Prostate gland (tissue), 2 donors: Measurements from ENCODE around the gene JARID2. TPM values are rescaled to one million over a fixed set of nuclear protein-coding genes. Genes with fewer than 3 reads are reported as not detected.

Experiments
- DNase-seq: peaks from one replicate; pipeline ENCODE4 v3.0.0-alpha.2; 2019; ENCODE audit warnings: low spot score
- H3K27ac ChIP-seq, 2 donors: fragments of 200-600 bp; sonication (generic); 2 replicates each; pipeline ENCODE4 v1.5.1; 2017 to 2019
- H3K27me3 ChIP-seq: fragments of 200-600 bp; sonication (generic); replicated peaks from 2 replicates; pipeline ENCODE4 v1.5.1; 2019; ENCODE audit not compliant: insufficient read depth
- H3K36me3 ChIP-seq, 2 donors: fragments of 200-600 bp; sonication (generic); 1 replicate in 1 of 2; 2 replicates in 1 of 2; pipeline versions ENCODE4 v1.5.1 to v1.8.1; 2017 to 2019
- H3K4me1 ChIP-seq: fragments of 200-600 bp; sonication (generic); replicated peaks from 2 replicates; pipeline ENCODE4 v1.5.1; 2019
- H3K4me3 ChIP-seq, 2 donors: fragments of 200-600 bp; sonication (generic); 2 replicates each; pipeline ENCODE4 v1.5.1; 2017 to 2019
- H3K9me3 ChIP-seq: fragments of 200-600 bp; sonication (generic); 2 replicates; pipeline ENCODE4 v1.5.1; 2017
- POLR2A ChIP-seq: fragments of 450-650 bp; IDR thresholded peaks from one replicate; pipeline ENCODE4 v1.6.1; 2016; ENCODE audit warnings: antibody characterized with exemption, mild to moderate bottlenecking
- POLR2AphosphoS5 ChIP-seq: sonication (generic); formaldehyde crosslinking; IDR thresholded peaks from one replicate; pipeline ENCODE4 v1.6.1; 2017; ENCODE audit warnings: antibody characterized with exemption
- WGBS: methylation state at CpG from one replicate; pipeline ENCODE4 v1.1.5; 2018; 5-methylcytosine and 5-hydroxymethylcytosine counted together
- intact Hi-C: fragments of 100-400 bp; cut with DNase I; formaldehyde crosslinking; loops from one replicate; pipeline ENCODE4 v1.14.2; 2022
- total RNA-seq, 2 donors: library from RNA; depleted of rRNA; stranded (reverse); fragments of >200 nt; gene quantifications; one replicate each; pipeline ENCODE4 v1.1.0, GENCODE V29; 2016
- TF ChIP-seq, protein P1 (sequence below), 4 experiments: fragments of 200-600 bp in 2 of 4; fragments of 450-650 bp in 2 of 4; sonication (generic) in 2 of 4; IDR thresholded peaks; 1 replicate in 3 of 4; 2 replicates in 1 of 4; pipeline ENCODE4 v1.5.1; 2016 to 2019; ENCODE audit warnings: antibody characterized with exemption in 4 of 4, mild to moderate bottlenecking in 2 of 4, moderate library complexity in 2 of 4

Gene JARID2
- total RNA-seq, 2 donors from 2014 or later = 7.7 to 35.4 TPM

DNA sequence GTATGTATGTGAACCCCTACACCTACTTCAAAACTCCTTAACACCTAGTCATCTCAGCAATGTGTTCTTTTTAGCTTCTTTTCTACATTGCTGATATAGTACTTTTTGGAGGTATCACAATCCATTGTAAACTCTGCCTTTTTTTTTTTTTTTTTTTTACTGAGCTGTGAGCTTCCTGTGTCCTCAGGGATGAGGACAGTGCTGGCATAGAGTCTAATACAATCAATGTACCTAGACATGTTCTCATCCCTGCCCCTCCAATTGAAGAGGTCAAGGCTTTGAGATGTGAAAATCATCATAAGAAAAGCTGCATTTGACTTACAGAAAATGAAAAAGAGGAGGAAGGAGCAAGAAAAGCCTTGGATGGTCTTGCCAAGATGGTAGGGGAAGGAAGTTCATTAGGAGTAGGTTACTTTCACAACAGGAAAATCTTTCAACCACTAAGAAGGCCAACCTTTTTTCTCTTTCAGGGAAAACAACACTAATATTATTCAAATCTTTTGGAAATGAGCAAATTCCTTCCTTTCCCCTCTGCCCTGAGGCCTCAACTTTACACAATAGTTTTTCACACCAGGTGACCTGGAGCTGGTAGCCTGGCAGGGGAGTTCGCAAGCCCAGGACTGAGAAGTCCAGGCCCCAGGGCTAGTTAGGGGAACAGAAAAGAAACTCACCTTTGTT, 2.8 kb upstream of the JARID2 start:
- intact Hi-C loops = no loop called here
- 96% methylated on average over 1 of the region's 1 CpG for WGBS
- H3K36me3 ChIP-seq = no peaks in the 10 kb centered on the region
- H3K4me3 ChIP-seq = no peak overlapping the region
- H3K4me1 ChIP-seq = peaks cover 5% of the 10 kb centered on the region
- no peaks in the 10 kb centered on the region for H3K27me3 ChIP-seq
- H3K9me3 ChIP-seq = no peaks in the 10 kb centered on the region
- TF ChIP-seq, protein P1, sequence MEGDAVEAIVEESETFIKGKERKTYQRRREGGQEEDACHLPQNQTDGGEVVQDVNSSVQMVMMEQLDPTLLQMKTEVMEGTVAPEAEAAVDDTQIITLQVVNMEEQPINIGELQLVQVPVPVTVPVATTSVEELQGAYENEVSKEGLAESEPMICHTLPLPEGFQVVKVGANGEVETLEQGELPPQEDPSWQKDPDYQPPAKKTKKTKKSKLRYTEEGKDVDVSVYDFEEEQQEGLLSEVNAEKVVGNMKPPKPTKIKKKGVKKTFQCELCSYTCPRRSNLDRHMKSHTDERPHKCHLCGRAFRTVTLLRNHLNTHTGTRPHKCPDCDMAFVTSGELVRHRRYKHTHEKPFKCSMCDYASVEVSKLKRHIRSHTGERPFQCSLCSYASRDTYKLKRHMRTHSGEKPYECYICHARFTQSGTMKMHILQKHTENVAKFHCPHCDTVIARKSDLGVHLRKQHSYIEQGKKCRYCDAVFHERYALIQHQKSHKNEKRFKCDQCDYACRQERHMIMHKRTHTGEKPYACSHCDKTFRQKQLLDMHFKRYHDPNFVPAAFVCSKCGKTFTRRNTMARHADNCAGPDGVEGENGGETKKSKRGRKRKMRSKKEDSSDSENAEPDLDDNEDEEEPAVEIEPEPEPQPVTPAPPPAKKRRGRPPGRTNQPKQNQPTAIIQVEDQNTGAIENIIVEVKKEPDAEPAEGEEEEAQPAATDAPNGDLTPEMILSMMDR (IDR thresholded peaks at IDR 0.05) = no peak
- TF ChIP-seq POLR2A (no peak), POLR2AphosphoS5 (no peak)
- DNase-seq = no peak
- H3K27ac ChIP-seq = no peak overlapping the region

DNA sequence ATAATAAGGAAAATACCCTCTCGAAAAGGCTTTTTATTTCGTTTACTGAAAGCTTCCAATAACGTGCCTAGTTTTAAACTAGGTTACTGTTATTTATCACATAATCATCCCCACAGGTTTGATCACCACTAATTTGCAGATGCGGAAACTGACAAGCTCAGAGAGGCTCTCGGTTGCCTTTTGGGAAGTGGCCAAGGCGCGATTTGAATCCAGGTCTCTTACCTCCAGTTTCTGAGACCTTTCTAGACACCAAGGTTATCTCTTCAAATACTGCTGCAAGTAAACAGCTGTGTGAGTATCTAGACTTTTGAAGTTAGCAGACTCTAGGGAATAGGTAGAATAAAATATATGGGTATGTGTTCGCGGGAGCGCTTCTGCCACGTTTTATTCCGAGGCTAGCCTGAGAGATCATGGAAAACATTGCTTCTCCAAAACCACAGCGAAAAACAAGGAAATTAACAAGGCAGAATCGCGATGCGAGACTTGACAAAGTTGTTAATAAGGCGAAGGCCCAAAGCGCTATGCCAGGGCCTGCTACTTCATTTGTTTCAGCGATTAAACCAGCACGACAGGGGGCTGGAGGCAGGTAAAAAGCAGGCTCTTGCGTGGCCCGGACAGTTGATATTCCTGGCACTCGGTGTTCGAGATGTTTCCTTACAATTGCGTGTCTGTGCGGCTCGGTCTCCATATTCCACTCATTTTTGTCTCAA, 1.8 kb upstream of the JARID2 start:
- no peak for DNase-seq
- intact Hi-C loops = no loop called here

DNA sequence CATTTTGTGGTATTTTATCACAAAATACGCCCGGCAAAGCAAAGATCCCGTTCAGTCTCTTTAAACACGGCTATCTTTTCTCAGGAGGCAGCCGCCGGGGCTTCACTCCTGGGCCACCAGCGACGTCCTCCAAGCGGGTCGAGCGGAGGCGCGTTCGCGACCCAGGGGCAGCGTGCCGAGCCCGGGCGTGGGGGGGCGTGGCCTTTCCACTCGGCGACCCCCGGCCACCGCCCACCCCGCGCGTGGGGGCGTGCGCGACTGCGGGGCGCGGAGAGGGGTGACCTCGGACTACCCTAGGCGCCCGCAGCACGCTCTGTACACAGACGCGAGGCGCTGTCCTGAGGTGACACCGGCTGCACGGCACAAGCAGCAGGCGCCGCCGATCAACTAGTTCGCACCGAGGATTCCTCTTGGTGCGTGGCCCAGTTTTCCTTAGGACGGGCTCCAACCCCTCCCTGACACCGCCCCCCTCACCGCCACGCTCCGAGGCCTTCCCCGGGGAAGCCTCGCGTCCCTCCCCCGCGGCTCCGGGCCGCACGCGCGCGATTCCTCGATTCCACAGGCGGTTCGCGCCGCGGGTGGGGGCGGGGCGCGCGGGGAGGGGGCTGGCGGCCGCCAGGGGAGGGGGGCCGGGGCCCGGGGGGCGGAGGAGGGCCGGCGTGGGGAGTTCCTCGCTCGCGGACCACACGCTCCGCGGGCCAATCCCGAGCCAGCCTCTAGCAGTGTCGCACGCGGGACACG, 1.1 kb upstream of the JARID2 start:
- peak overlapping the region; percentile 89 to 91 for H3K4me3 ChIP-seq
- H3K4me1 ChIP-seq = no peaks in the 10 kb centered on the region
- intact Hi-C loops = loop anchor here (5.0 kb wide), 4 partner anchors 198 to 1032 kb away; no protein-coding TSS in a partner anchor
- H3K36me3 ChIP-seq = no peaks in the 10 kb centered on the region
- H3K9me3 ChIP-seq = no peaks in the 10 kb centered on the region
- TF ChIP-seq, protein P1 (IDR thresholded peaks at IDR 0.05) = no peak
- no peak for TF ChIP-seq POLR2A
- TF ChIP-seq POLR2AphosphoS5 = no peak
- DNase-seq = peak; percentile 74
- 2% methylated on average over 49 of the region's 92 CpGs for WGBS
- peak overlapping the region; percentile 95 to 98 for H3K27ac ChIP-seq
- no peaks in the 10 kb centered on the region for H3K27me3 ChIP-seq

More for the DNA sequence above, 1.8 kb upstream of the JARID2 start:
- H3K9me3 ChIP-seq = no peaks in the 10 kb centered on the region
- H3K4me3 ChIP-seq = peak overlapping the region; percentile 89 to 91
- H3K27ac ChIP-seq = peak overlapping the region; percentile 95 to 98
- H3K27me3 ChIP-seq = no peaks in the 10 kb centered on the region
- peaks cover 5% of the 10 kb centered on the region for H3K4me1 ChIP-seq
- TF ChIP-seq POLR2A (no peak), POLR2AphosphoS5 (no peak)
- TF ChIP-seq, protein P1 (IDR thresholded peaks at IDR 0.05) = no peak
- 74% methylated on average over 27 of the region's 27 CpGs for WGBS
- H3K36me3 ChIP-seq = no peaks in the 10 kb centered on the region

DNA sequence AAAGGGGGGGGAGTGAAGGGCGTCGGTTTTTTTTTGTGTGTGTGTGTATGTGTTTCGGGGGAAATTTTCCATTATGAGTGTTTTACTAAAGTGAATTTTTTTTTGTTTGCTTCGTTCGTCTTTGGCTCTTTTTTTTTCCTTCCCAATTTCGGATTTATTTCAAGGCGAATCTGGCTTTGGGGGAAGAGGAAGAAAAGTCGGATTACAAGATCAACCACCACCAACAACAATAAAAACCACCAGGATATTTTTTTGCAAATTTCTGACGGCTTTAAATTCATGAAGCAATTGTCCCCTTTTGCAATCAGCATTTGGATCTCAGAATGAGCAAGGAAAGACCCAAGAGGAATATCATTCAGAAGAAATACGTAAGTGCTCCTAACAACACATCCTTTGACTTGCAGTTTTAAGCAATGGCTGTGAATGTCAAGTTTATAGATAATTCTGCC, 372 bp downstream of the JARID2 start:
- H3K9me3 ChIP-seq = no peaks in the 10 kb centered on the region
- TF ChIP-seq POLR2AphosphoS5 (no peak), POLR2A (no peak)
- TF ChIP-seq, protein P1 (IDR thresholded peaks at IDR 0.05) = no peak
- H3K36me3 ChIP-seq = no peaks in the 10 kb centered on the region
- WGBS = under 1% methylated on average over 10 of the region's 10 CpGs
- intact Hi-C loops = loop anchor here (5.0 kb wide), 4 partner anchors 196 to 1034 kb away; no protein-coding TSS in a partner anchor
- peak overlapping the region; percentile 89 to 91 for H3K4me3 ChIP-seq
- DNase-seq = no peak
- peak overlapping the region; percentile 95 to 98 for H3K27ac ChIP-seq
- peaks cover 2% of the 10 kb centered on the region for H3K4me1 ChIP-seq
- no peaks in the 10 kb centered on the region for H3K27me3 ChIP-seq
